ENCODE measurements around the gene DIAPH3.

DNA sequence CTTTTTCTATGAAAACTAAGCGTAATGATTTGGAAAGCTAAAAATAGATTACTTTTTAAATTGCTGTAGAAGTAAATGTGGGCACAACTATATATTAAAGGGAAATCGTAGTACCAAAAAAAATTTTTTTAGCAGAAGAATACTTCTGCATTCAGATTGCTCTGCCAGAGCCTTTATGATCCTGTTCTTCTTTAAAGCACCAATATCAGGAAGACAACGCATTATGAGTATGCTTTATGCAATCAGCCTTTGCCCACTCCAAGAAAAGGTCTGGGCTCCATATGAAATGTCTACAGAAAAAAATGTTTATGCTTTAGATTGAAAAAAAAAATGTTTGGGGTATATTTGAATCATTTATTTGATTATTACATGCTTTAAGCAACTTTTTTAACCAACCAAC lies 137.4 kb downstream of the DIAPH3 start:
- TF ChIP-seq GATA2 (CRISPR knock-in tag; IDR thresholded peaks at IDR 0.05), result no peak
- no peak for TF ChIP-seq MAX (IDR thresholded peaks at IDR 0.05; ENCODE audit: low read depth)
- no peak for TF ChIP-seq USF2 (IDR thresholded peaks at IDR 0.05; ENCODE audit: borderline replicate concordance, low read depth, low read length)
- no peak for TF ChIP-seq REST (IDR thresholded peaks at IDR 0.05; ENCODE audit: low read depth, low read length)

Data from SK-N-SH (cell line).